ENCODE data around the gene CMYA5.

DNA sequence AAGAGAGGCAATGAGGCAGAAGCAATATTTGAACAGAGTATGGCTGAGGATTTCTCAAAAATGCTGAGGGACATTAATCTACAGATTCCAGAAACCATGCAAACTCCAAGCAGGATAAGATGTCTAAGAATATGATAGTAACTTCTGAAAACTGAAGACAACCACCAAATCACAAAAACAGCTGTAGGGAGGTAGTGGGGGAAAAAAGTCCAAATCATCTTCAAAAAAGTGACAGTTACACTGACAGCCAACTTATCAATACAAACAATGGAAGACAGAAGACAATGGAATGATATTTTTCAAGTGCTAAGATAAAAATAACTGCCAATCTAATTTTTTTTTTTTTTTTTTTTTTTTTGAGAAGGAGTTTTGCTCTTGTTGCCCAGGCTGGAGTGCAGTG, 30.5 kb downstream of the CMYA5 start:
- TF ChIP-seq, protein P1, sequence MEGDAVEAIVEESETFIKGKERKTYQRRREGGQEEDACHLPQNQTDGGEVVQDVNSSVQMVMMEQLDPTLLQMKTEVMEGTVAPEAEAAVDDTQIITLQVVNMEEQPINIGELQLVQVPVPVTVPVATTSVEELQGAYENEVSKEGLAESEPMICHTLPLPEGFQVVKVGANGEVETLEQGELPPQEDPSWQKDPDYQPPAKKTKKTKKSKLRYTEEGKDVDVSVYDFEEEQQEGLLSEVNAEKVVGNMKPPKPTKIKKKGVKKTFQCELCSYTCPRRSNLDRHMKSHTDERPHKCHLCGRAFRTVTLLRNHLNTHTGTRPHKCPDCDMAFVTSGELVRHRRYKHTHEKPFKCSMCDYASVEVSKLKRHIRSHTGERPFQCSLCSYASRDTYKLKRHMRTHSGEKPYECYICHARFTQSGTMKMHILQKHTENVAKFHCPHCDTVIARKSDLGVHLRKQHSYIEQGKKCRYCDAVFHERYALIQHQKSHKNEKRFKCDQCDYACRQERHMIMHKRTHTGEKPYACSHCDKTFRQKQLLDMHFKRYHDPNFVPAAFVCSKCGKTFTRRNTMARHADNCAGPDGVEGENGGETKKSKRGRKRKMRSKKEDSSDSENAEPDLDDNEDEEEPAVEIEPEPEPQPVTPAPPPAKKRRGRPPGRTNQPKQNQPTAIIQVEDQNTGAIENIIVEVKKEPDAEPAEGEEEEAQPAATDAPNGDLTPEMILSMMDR (conservative IDR thresholded peaks at IDR 0.05): no peak
- no peak for TF ChIP-seq EZH2 (IDR thresholded peaks at IDR 0.05; ENCODE audit: low read depth)
